K562 (cell line): ENCODE results near the gene VPS35L. TPM values are rescaled to one million over a fixed set of nuclear protein-coding genes. Genes with fewer than 3 reads are reported as not detected.

Experiments
- ATAC-seq: fragments of 200-7000 bp; cut with Tn5 transposase; 3 replicates; pipeline ENCODE4 v1.9.1; 2020; ENCODE audit warnings: moderate library complexity
- BruUV-seq: library from RNA; stranded (reverse); fragments of 400-500 nt; replicated peaks from 2 replicates; lab custom pipeline; 2021; lab: Mats Ljungman, UMichigan
- CTCF ChIA-PET: fragments of 300-600 bp; formaldehyde crosslinking; extraction: SDS; loops from one replicate; lab custom pipeline; 2021; ENCODE audit warnings: low intra/inter-chr PET ratio; lab: Yijun Ruan, JAX
- POLR2A ChIA-PET: fragments of 300-600, 350-650 bp; sonication (Branson Sonifier 250); formaldehyde crosslinking; extraction: SDS; loops from one replicate; lab custom pipeline; 2021; ENCODE audit warnings: antibody characterized with exemption, inconsistent platforms; lab: Yijun Ruan, JAX
- DNase-seq, 4 experiments: peaks; one replicate each; pipeline versions ENCODE4 v3.0.0 to v3.0.0-alpha.2; 2011 to 2018; ENCODE audit warnings: low spot score in 3 of 4, mixed read lengths in 3 of 4; ENCODE audit errors: extremely low read depth in 1 of 4
- FAIRE-seq: peaks from 2 replicates; lab custom pipeline; 2011; peaks lifted over from hg19 to GRCh38; lab: Jason Lieb, UNC
- H2AFZ ChIP-seq: 2 replicates; pipeline ENCODE4 v1.6.0; 2011; ENCODE audit warnings: low read depth, low read length, control low read depth, inconsistent platforms
- H3K27ac ChIP-seq: fragments of 200-600 bp; 3 replicates; pipeline ENCODE4 v1.8.0; 2011; ENCODE audit warnings: low read depth, mild to moderate bottlenecking, control low read depth, inconsistent platforms, low read length, moderate library complexity, mixed read lengths; ENCODE audit errors: extremely low read depth
- H3K27me3 ChIP-seq, 2 experiments: fragments of 300-600 bp in 1 of 2; 2 replicates in 1 of 2; 3 replicates in 1 of 2; pipeline versions ENCODE4 v1.6.0 to v1.8.0; 2011; ENCODE audit warnings: inconsistent platforms in 2 of 2, low read length in 2 of 2, mild to moderate bottlenecking in 1 of 2, mixed read lengths in 1 of 2, moderate library complexity in 1 of 2; ENCODE audit not compliant: control insufficient read depth in 2 of 2, insufficient read depth in 2 of 2
- H3K36me3 ChIP-seq: fragments of 300-600 bp; 3 replicates; pipeline ENCODE4 v1.8.0; 2011; ENCODE audit warnings: mild to moderate bottlenecking, low read length, inconsistent platforms; ENCODE audit not compliant: control insufficient read depth, insufficient read depth
- H3K4me1 ChIP-seq, 2 experiments: fragments of 200-600 bp in 1 of 2; replicated peaks in 1 of 2; 2 replicates in 1 of 2; 3 replicates in 1 of 2; pipeline versions ENCODE4 v1.5.1 to v1.8.0; 2011; ENCODE audit warnings: inconsistent platforms in 2 of 2, low read length in 2 of 2, mild to moderate bottlenecking in 1 of 2, mixed read lengths in 1 of 2, moderate library complexity in 1 of 2; ENCODE audit not compliant: control insufficient read depth in 2 of 2, insufficient read depth in 2 of 2
- H3K4me2 ChIP-seq: 2 replicates; pipeline ENCODE4 v1.6.1; 2011; ENCODE audit warnings: low read length, control low read depth, inconsistent platforms, mixed read lengths; ENCODE audit not compliant: insufficient read depth
- H3K4me3 ChIP-seq: fragments of 200-600 bp; sonication (generic), shearing (Covaris generic); 2 replicates; pipeline ENCODE4 v1.5.1; 2016; ENCODE audit warnings: control low read depth, inconsistent platforms
- H3K79me2 ChIP-seq: fragments of 200-600 bp; 3 replicates; pipeline ENCODE4 v1.8.0; 2011; ENCODE audit warnings: low read length, inconsistent platforms; ENCODE audit not compliant: control insufficient read depth, insufficient read depth
- H3K9ac ChIP-seq, 2 experiments: 2 replicates each; pipeline versions ENCODE4 v1.6.0 to v1.6.1; 2011; ENCODE audit warnings: low read depth in 2 of 2, low read length in 2 of 2, control low read depth in 1 of 2, inconsistent platforms in 1 of 2, mild to moderate bottlenecking in 1 of 2, mixed read lengths in 1 of 2; ENCODE audit not compliant: insufficient read depth in 1 of 2
- H3K9me1 ChIP-seq: one replicate; pipeline ENCODE4 v1.6.0; 2011; ENCODE audit warnings: inconsistent platforms, mild to moderate bottlenecking, low read length, moderate library complexity; ENCODE audit not compliant: control insufficient read depth, insufficient read depth
- H3K9me3 ChIP-seq: replicated peaks from 2 replicates; pipeline ENCODE4 v1.5.1; 2011; ENCODE audit warnings: low read depth, low read length, inconsistent platforms; ENCODE audit not compliant: control insufficient read depth, insufficient read depth
- H4K20me1 ChIP-seq: replicated peaks from 2 replicates; pipeline ENCODE4 v1.6.1; 2011; ENCODE audit warnings: low read length, inconsistent platforms, mixed read lengths; ENCODE audit not compliant: control insufficient read depth, insufficient read depth
- ARNT ChIP-seq, 2 experiments: fragments of 450-650 bp; IDR thresholded peaks; 2 replicates each; pipeline ENCODE4 v1.6.1; 2016; ENCODE audit warnings: mild to moderate bottlenecking in 1 of 2
- BCOR ChIP-seq: fragments of 450-650 bp; IDR thresholded peaks from 2 replicates; pipeline ENCODE4 v1.6.1; 2016
- CC2D1A ChIP-seq: fragments of 450-650 bp; IDR thresholded peaks from 2 replicates; pipeline ENCODE4 v1.6.1; 2017; ENCODE audit warnings: mild to moderate bottlenecking
- ELF4 ChIP-seq: fragments of 450-650 bp; formaldehyde crosslinking; IDR thresholded peaks from 2 replicates; pipeline ENCODE4 v1.4.0; 2022; ENCODE audit warnings: missing genetic modification characterization
- ETV6 ChIP-seq, 3 experiments: fragments of 150-350 bp in 1 of 3; sonication (generic) in 1 of 3; formaldehyde crosslinking in 1 of 3; IDR thresholded peaks; 2 replicates each; pipeline versions ENCODE4 v1.6.1 to v1.8.0; 2014 to 2022; ENCODE audit warnings: borderline replicate concordance in 2 of 3, low read depth in 2 of 3, antibody characterized with exemption in 1 of 3, low read length in 1 of 3, mild to moderate bottlenecking in 1 of 3, missing genetic modification reagents in 1 of 3
- FOXM1 ChIP-seq, 2 experiments: fragments of 450-650 bp in 1 of 2; sonication (generic) in 1 of 2; formaldehyde crosslinking in 1 of 2; IDR thresholded peaks; 2 replicates each; pipeline versions ENCODE4 v1.6.1 to v1.9.0; 2017 to 2022; ENCODE audit warnings: low read depth in 2 of 2, mild to moderate bottlenecking in 2 of 2, missing genetic modification reagents in 1 of 2, moderate library complexity in 1 of 2
- HDAC1 ChIP-seq, 2 experiments: fragments of 450-650 bp; IDR thresholded peaks; 2 replicates each; pipeline ENCODE4 v1.6.1; 2016 to 2017; ENCODE audit warnings: inconsistent platforms in 1 of 2, mild to moderate bottlenecking in 1 of 2, moderate library complexity in 1 of 2
- JUND ChIP-seq, 2 experiments: IDR thresholded peaks; 2 replicates in 1 of 2; 3 replicates in 1 of 2; pipeline ENCODE4 v1.6.1; 2011; ENCODE audit warnings: borderline replicate concordance in 2 of 2, low read depth in 2 of 2, low read length in 2 of 2, improper control_type of control experiment in 1 of 2, missing biosample characterization in 1 of 2, missing genetic modification characterization in 1 of 2, missing genetic modification reagents in 1 of 2
- MAFK ChIP-seq: IDR thresholded peaks from 2 replicates; pipeline ENCODE4 v1.6.1; 2011; ENCODE audit warnings: low read length, improper control_type of control experiment
- NFYB ChIP-seq: IDR thresholded peaks from 2 replicates; pipeline ENCODE4 v1.6.1; 2011; ENCODE audit warnings: mild to moderate bottlenecking, moderate library complexity; ENCODE audit not compliant: insufficient read length; ENCODE audit errors: extremely low read depth
- RHOXF2B ChIP-seq: fragments of 250-450 bp; sonication (Bioruptor Pico); conservative IDR thresholded peaks from 2 replicates; pipeline ENCODE4 v1.5.1; 2021
- SMARCA4 ChIP-seq: fragments of 450-650 bp; IDR thresholded peaks from 2 replicates; pipeline ENCODE4 v1.6.1; 2016
- SMARCA5 ChIP-seq: fragments of 450-650 bp; IDR thresholded peaks from 2 replicates; pipeline ENCODE4 v1.6.1; 2016
- TCFL5 ChIP-seq: fragments of 250-450 bp; sonication (Bioruptor Pico); conservative IDR thresholded peaks from 2 replicates; pipeline ENCODE4 v1.6.1; 2021; ENCODE audit warnings: mild to moderate bottlenecking, moderate library complexity, matching md5 sums
- TEAD1 ChIP-seq, 2 experiments: fragments of 450-650 bp in 1 of 2; sonication (generic) in 1 of 2; formaldehyde crosslinking; IDR thresholded peaks; 2 replicates each; pipeline versions ENCODE4 v1.4.0 to v1.8.0; 2020 to 2022; ENCODE audit warnings: mild to moderate bottlenecking in 2 of 2, missing genetic modification reagents in 1 of 2
- TGIF2 ChIP-seq: sonication (generic); formaldehyde crosslinking; IDR thresholded peaks from 2 replicates; pipeline ENCODE4 v1.8.1; 2022; ENCODE audit warnings: mild to moderate bottlenecking, missing genetic modification reagents, moderate library complexity
- TRIM24 ChIP-seq, 2 experiments: fragments of 450-650 bp; IDR thresholded peaks; 2 replicates each; pipeline ENCODE4 v1.6.1; 2016
- ZNF766 ChIP-seq: fragments of 200-800 bp; sonication (Bioruptor generic); conservative IDR thresholded peaks from 2 replicates; pipeline ENCODE4 v1.6.1; 2016; ENCODE audit warnings: missing genetic modification characterization, missing compliant biosample characterization
- WGBS: fragments of 100-300 bp; shearing (Covaris generic); methylation state at CpG from one replicate; pipeline ENCODE4 v1.1.6; 2016; ENCODE audit warnings: low coverage, mixed read lengths; ENCODE audit not compliant: insufficient coverage; ENCODE audit errors: missing lambda C conversion rate; 5-methylcytosine and 5-hydroxymethylcytosine counted together
- in situ Hi-C: fragments of 300-500 bp; cut with MboI; formaldehyde crosslinking; loops from 4 replicates; pipeline ENCODE4 v1.15.0; 2018; ENCODE audit warnings: inconsistent platforms, mixed read lengths
- intact Hi-C: fragments of 100-400 bp; cut with micrococcal nuclease; formaldehyde crosslinking; loops from 2 replicates; pipeline ENCODE4 v1.14.2; 2022
- polyA plus RNA-seq, 8 experiments: library from polyadenylated mRNA; depleted of rRNA in 4 of 8; stranded (reverse) in 5 of 8; unstranded in 3 of 8; fragments of >200 nt; fragmentation: Nextera tagmentation in 2 of 8; fragmentation: Illumina TruSeq in 1 of 8; extraction: Ambion mirVana in 2 of 8; extraction: Trizol in 1 of 8; gene quantifications; 2 replicates each; pipeline versions ENCODE4 v1.2.1 to v1.2.3, GENCODE V29; 2011 to 2014; ENCODE audit warnings: inconsistent platforms in 1 of 8, missing spikeins in 1 of 8
- total RNA-seq, 7 experiments: library from RNA; depleted of rRNA in 6 of 7; stranded (reverse); fragments of >200 nt in 6 of 7; fragmentation: Illumina TruSeq in 2 of 7; extraction: Trizol in 2 of 7; gene quantifications; 2 replicates each; pipeline versions ENCODE4 v1.2.1 to v1.2.3, GENCODE V29; 2011 to 2021; ENCODE audit warnings: low replicate concordance in 1 of 7
- TF ChIP-seq, protein P1 (sequence below): fragments of 450-650 bp; IDR thresholded peaks from 2 replicates; pipeline ENCODE4 v1.6.1; 2017; ENCODE audit warnings: antibody characterized with exemption

The VPS35L gene
- total and polyA plus RNA-seq, 9 of the 15 experiments (the other 6 are each of a cell fraction or from before 2014, with no cell fraction given), result 10.2 to 30.4 (median 20.1) TPM

- TF ChIP-seq, protein P1, sequence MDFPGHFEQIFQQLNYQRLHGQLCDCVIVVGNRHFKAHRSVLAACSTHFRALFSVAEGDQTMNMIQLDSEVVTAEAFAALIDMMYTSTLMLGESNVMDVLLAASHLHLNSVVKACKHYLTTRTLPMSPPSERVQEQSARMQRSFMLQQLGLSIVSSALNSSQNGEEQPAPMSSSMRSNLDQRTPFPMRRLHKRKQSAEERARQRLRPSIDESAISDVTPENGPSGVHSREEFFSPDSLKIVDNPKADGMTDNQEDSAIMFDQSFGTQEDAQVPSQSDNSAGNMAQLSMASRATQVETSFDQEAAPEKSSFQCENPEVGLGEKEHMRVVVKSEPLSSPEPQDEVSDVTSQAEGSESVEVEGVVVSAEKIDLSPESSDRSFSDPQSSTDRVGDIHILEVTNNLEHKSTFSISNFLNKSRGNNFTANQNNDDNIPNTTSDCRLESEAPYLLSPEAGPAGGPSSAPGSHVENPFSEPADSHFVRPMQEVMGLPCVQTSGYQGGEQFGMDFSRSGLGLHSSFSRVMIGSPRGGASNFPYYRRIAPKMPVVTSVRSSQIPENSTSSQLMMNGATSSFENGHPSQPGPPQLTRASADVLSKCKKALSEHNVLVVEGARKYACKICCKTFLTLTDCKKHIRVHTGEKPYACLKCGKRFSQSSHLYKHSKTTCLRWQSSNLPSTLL, result no peak
These were observed 163.1 kb downstream of the VPS35L start (continued) for GRCh38 chr16:19718624-19718965.

DNA sequence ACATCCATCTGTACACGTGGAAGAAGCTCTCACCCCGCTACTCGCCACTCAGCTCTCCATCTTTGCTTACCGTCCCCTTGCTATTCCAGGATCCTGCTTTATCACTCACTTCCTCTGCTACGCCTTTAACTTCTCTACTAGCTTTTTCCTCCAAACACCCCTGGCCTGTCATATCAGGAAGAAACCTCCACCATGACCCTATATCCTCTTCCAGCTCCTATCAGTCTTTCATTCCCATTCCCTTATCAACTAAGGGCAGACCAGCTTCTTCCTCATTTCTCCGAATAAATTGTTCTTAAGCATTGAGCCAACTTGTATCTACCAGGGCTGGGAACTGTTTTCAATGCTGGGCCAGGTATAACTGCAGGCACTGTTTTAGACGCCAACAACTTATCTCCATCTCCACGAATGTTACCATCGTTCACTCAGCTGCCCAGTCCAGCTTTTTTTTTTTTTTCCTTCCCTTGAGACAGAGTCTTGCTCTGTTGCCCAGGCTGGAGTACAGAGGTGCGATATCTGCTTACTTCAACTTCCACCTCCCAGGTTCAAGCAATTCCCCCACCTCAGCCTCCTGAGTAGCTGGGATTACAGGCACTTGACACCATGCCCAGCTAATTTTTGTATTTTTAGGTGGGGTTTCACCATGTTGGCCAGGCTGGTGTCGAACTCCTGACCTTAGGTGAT lies 166.9 kb downstream of the VPS35L start:
- in situ Hi-C loops, result no loop called here
- BruUV-seq, result no TSS peak
- 8% methylated on average over 11 of the region's 11 CpGs for WGBS
- Histone ChIP-seq H3K27ac (peak overlapping the region; percentile 41; the same call in 2 of the 3 replicates), H3K36me3 (no peaks in the 10 kb centered on the region; the same call in 2 of the 3 replicates), H3K4me2 (peak overlapping the region; percentile 75), H3K4me1 (peaks cover 35 to 54% of the 10 kb centered on the region in 2 experiments; a peak in 4 of 5 replicates), H3K9me1 (no peaks in the 10 kb centered on the region), H3K9me3 (no peaks in the 10 kb centered on the region), H2AFZ (peak overlapping the region; percentile 66), H4K20me1 (no peaks in the 10 kb centered on the region), H3K79me2 (peaks cover 27% of the 10 kb centered on the region), H3K9ac (peak overlapping the region; percentile 2 to 55; a peak in 1 of 4 replicates), H3K27me3 (no peaks in the 10 kb centered on the region), H3K4me3 (no peak overlapping the region)
- peak; percentile 79 for FAIRE-seq
- ChIA-PET CTCF (no interaction called here), POLR2A (interaction anchor here (0.8 to 1.5 kb wide), 4 partner anchors 9 to 13 kb away, joined by 3 to 6 read pairs (median 5); no protein-coding TSS in a partner anchor)
- ATAC-seq, result no peak; the same call in 1 of the 3 replicates
- intact Hi-C loops, result loop anchor here (5.0 kb wide), 1 partner anchor 160 kb away; the partner anchor contains the start of gene GPRC5B
- DNase-seq, result peak; percentile 27 to 74 (median 50)
- TF ChIP-seq RHOXF2B (CRISPR knock-in tag), result no peak
- TF ChIP-seq BCOR, result peak; percentile 86
- TF ChIP-seq TGIF2 (CRISPR knock-in tag), result no peak
- peak; percentile 65 to 86 for TF ChIP-seq ETV6 (IDR thresholded peaks at IDR 0.05; ENCODE audit: borderline replicate concordance in 1 of 2, low read depth in 2 of 2, low read length in 1 of 2)
- TF ChIP-seq ETV6 (CRISPR knock-in tag; IDR thresholded peaks at IDR 0.05; ENCODE audit: borderline replicate concordance), result no peak
- TF ChIP-seq TCFL5 (CRISPR knock-in tag), result no peak
- TF ChIP-seq TEAD1 (CRISPR knock-in tag; IDR thresholded peaks at IDR 0.05), result 0 out of 4 replicates have a peak, but pooled peaks of 1 of the 2 experiments have one; percentile 34
- peak in 1 of 2 experiments; percentile 44; a peak in 1 of 4 replicates for TF ChIP-seq ARNT (IDR thresholded peaks at IDR 0.05)
- TF ChIP-seq TRIM24 (IDR thresholded peaks at IDR 0.05), result peak; percentile 23 to 78; a peak in 3 of 4 replicates
- TF ChIP-seq NFYB, result no peak
- TF ChIP-seq SMARCA4, result peak; percentile 86
- no peak for TF ChIP-seq MAFK
- TF ChIP-seq JUND (IDR thresholded peaks at IDR 0.05; ENCODE audit: borderline replicate concordance, low read depth, low read length), result no peak
- TF ChIP-seq JUND (tag; IDR thresholded peaks at IDR 0.05; ENCODE audit: borderline replicate concordance, low read depth, low read length), result peak; percentile 48; the same call in 1 of the 3 replicates
- TF ChIP-seq FOXM1 (IDR thresholded peaks at IDR 0.05; ENCODE audit: low read depth), result peak; percentile 48; the same call in 1 of the 2 replicates
- no peak for TF ChIP-seq FOXM1 (CRISPR knock-in tag; IDR thresholded peaks at IDR 0.05; ENCODE audit: low read depth)
- TF ChIP-seq HDAC1 (IDR thresholded peaks at IDR 0.05), result peak in 1 of 2 experiments; percentile 74; a peak in 1 of 4 replicates
- peak; percentile 42; the same call in 1 of the 2 replicates for TF ChIP-seq SMARCA5
- peak; percentile 83 for TF ChIP-seq ZNF766 (CRISPR knock-in tag)
- peak; percentile 50; the same call in 1 of the 2 replicates for TF ChIP-seq ELF4 (CRISPR knock-in tag)
- TF ChIP-seq CC2D1A, result 0 out of 2 replicates have a peak, but pooled peaks have one; percentile 27
